Measurements from ENCODE around the gene SLC8A2.
A peak's percentile ranks its signal among the peaks of the same experiment; 100 is the strongest.

SLC8A2 gene

GRCh38 chr19:47514151-47514868, 42.6 kb upstream of the SLC8A2 start:
- peak overlapping the region; percentile 87 for H3K4me3 ChIP-seq (ENCODE audit: low read depth, low read length)
- TF ChIP-seq, protein P1, sequence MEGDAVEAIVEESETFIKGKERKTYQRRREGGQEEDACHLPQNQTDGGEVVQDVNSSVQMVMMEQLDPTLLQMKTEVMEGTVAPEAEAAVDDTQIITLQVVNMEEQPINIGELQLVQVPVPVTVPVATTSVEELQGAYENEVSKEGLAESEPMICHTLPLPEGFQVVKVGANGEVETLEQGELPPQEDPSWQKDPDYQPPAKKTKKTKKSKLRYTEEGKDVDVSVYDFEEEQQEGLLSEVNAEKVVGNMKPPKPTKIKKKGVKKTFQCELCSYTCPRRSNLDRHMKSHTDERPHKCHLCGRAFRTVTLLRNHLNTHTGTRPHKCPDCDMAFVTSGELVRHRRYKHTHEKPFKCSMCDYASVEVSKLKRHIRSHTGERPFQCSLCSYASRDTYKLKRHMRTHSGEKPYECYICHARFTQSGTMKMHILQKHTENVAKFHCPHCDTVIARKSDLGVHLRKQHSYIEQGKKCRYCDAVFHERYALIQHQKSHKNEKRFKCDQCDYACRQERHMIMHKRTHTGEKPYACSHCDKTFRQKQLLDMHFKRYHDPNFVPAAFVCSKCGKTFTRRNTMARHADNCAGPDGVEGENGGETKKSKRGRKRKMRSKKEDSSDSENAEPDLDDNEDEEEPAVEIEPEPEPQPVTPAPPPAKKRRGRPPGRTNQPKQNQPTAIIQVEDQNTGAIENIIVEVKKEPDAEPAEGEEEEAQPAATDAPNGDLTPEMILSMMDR (IDR thresholded peaks at IDR 0.05; ENCODE audit: borderline replicate concordance, insufficient read depth, low read depth, low read length), result no peak

GRCh38 chr19:47512948-47513319, 41.2 kb upstream of the SLC8A2 start:
- TF ChIP-seq, protein P1 (IDR thresholded peaks at IDR 0.05; ENCODE audit: borderline replicate concordance, insufficient read depth, low read depth, low read length), result no peak

DNA sequence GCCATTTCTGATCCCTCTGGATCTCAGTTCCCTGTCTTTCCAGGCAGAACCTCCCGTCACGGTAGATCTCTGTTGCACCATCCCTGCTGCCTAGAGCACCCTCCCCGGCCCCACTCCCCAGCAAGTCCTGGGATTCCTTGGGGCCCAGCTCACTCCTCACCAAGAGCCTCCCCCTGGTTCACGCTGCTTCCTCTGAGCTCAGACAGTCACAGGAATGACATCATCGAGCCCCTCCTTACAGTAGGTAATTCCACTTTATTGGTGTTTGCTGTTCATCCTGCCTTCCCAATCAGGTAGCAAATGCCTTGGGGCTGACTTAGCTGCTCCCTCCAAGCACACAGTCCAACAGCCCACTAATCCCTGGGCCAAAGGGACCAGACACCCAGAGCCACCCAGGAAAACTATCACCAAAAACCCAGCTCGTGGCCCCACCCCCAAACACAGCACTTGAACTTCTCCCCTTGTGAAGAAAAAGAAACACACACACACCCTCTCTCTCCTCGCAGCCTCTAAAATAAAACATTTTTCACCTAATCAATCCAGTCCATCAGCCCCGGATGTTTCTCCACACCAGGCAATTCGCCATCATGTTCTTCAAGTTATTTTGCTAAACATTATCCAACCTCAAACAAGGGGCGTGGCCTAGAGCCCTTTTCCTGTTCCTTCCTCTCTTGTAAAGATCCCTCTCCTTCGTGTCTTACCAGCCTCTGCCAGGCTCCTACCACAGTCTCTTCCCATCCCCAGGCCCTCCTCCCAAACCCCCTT, 40.7 kb upstream of the SLC8A2 start:
- H3K4me3 ChIP-seq (ENCODE audit: low read depth, low read length), result no peak overlapping the region
- TF ChIP-seq, protein P1 (IDR thresholded peaks at IDR 0.05; ENCODE audit: borderline replicate concordance, insufficient read depth, low read depth, low read length), result no peak

More at GRCh38 chr19:47512948-47513319, 41.2 kb upstream of the SLC8A2 start:
- no peak overlapping the region for H3K4me3 ChIP-seq (ENCODE audit: low read depth, low read length)

- TF ChIP-seq, protein P1 (IDR thresholded peaks at IDR 0.05; ENCODE audit: borderline replicate concordance, insufficient read depth, low read depth, low read length), result no peak
- no peak overlapping the region for H3K4me3 ChIP-seq (ENCODE audit: low read depth, low read length)
Observed at GRCh38 chr19:47511681-47512080, 40.0 kb upstream of the SLC8A2 start.

DNA sequence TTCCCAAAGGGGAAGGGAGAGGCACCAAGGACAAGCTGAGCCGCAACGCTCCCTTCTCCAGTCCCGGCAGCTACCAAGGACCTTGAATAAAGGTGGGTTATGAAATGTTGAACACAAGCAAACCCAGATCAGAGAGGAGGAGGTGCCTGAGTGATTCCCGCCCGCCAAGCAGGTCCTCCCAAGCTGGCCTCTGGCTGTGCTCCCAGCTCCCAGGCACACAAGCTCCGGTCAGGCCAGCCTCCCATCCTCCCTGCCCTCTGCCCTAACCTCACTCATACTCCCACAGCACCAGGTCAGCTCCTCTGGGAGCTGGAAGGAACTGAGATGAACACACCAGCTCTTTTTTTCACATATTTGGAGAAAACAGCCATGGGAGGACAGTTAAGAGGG, 39.4 kb upstream of the SLC8A2 start:
- H3K4me3 ChIP-seq (ENCODE audit: low read depth, low read length), result no peak overlapping the region
- TF ChIP-seq, protein P1 (IDR thresholded peaks at IDR 0.05; ENCODE audit: borderline replicate concordance, insufficient read depth, low read depth, low read length), result no peak

- TF ChIP-seq, protein P1 (IDR thresholded peaks at IDR 0.05; ENCODE audit: borderline replicate concordance, insufficient read depth, low read depth, low read length), result no peak
- no peak overlapping the region for H3K4me3 ChIP-seq (ENCODE audit: low read depth, low read length)
Observed at GRCh38 chr19:47510516-47511127, 38.9 kb upstream of the SLC8A2 start.

Measured in GM12875 (cell line).